Panc1 (cell line): ENCODE results near the gene RFT1.

Experiments
- POLR2AphosphoS5 ChIP-seq: IDR thresholded peaks from 2 replicates; pipeline ENCODE4 v1.6.1; 2012; ENCODE audit warnings: mild to moderate bottlenecking, low read depth, low read length, moderate library complexity
- SIN3A ChIP-seq: IDR thresholded peaks from 2 replicates; pipeline ENCODE4 v1.6.1; 2012; ENCODE audit warnings: low read depth, mild to moderate bottlenecking, low read length, moderate library complexity, borderline replicate concordance; ENCODE audit not compliant: insufficient read depth

DNA sequence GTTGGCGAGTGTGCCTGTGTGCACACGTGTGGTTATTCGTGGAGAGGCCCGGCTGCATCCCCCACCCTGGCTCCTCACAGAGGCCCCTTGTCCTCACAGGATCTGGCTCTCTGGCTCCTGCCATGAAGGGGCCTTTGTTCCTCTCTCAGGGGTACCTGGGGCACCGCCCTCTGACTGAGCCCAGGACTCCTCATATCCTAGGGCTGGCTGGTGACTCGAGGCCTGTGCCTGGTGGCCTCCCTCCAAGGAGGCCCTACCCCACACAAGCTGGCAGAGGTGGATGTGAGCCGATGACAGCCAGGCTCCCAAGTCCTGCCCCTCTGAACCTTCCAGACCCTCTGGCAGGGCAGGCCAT, 40.8 kb upstream of the RFT1 start:
- TF ChIP-seq POLR2AphosphoS5 (no peak), SIN3A (no peak)
